Lower leg skin (tissue), 3 donors: ENCODE results near the gene VIPR1.

ENCODE experiments used
- CTCF ChIP-seq, 3 donors: fragments of 450-650 bp; IDR thresholded peaks; one replicate each; pipeline ENCODE4 v1.5.1; 2016; ENCODE audit warnings: antibody characterized with exemption in 3 of 3, mild to moderate bottlenecking in 3 of 3, moderate library complexity in 2 of 3
- POLR2A ChIP-seq, 2 donors: fragments of 450-650 bp; IDR thresholded peaks; one replicate each; pipeline ENCODE4 v1.6.1; 2016 to 2017; ENCODE audit warnings: antibody characterized with exemption in 2 of 2, mild to moderate bottlenecking in 1 of 2, moderate library complexity in 1 of 2

- TF ChIP-seq POLR2A (IDR thresholded peaks at IDR 0.05), result no peak
- TF ChIP-seq CTCF (IDR thresholded peaks at IDR 0.05), result no peak
Observed at GRCh38 chr3:42524751-42525150, 22.3 kb downstream of the VIPR1 start.
